ENCODE results near the gene DPAGT1.
"Not testable (repeated sequence)": the region's sequence is repeated elsewhere in the genome, so short reads cannot be mapped to it uniquely, and the experiment has no call there.

Gene DPAGT1

GRCh38 chr11:119065369-119065768 lies 36.3 kb downstream of the DPAGT1 start:
- H3K36me3 ChIP-seq (ENCODE audit: control insufficient read depth in 4 of 4, insufficient read depth in 4 of 4, low read length in 3 of 4) = peaks cover 4 to 14% (median 7%) of the 10 kb centered on the region in 4 experiments
- no peak overlapping the region for H3K27ac ChIP-seq (ENCODE audit: insufficient read depth in 1 of 2, low read depth in 1 of 2, low read length in 2 of 2, poor library complexity in 1 of 2, severe bottlenecking in 2 of 2)
- peak; percentile 43 to 60 (median 55) for DNase-seq
- 89% methylated on average over 3 of the region's 4 CpGs for WGBS (ENCODE audit: insufficient coverage)
- ChIA-PET POLR2A (no interaction called here), CTCF (interaction anchor here (0.8 to 3.9 kb wide), 4 partner anchors 9 to 251 kb away, joined by 3 to 20 read pairs (median 4); partner anchors contain the start of gene HYOU1)
- H3K4me3 ChIP-seq (ENCODE audit: control insufficient read depth in 1 of 7, extremely low read depth in 1 of 7, insufficient read depth in 4 of 7, low read depth in 2 of 7, low read length in 6 of 7) = no peak overlapping the region
- no peaks in the 10 kb centered on the region for H3K9me3 ChIP-seq (ENCODE audit: control extremely low read depth in 1 of 5, control insufficient read depth in 4 of 5, insufficient read depth in 2 of 5, low read depth in 1 of 5, low read length in 4 of 5)
- H3K4me1 ChIP-seq (ENCODE audit: control extremely low read depth in 1 of 4, control insufficient read depth in 4 of 4, insufficient read depth in 4 of 4, low read length in 3 of 4) = peaks cover 5 to 28% (median 17%) of the 10 kb centered on the region in 4 experiments
- no peaks in the 10 kb centered on the region for H3K27me3 ChIP-seq (replicated peaks in 2 of 5; ENCODE audit: control insufficient read depth in 4 of 5, insufficient read depth in 5 of 5, low read length in 4 of 5)

- POLR2A ChIA-PET = no interaction called here
Measured at GRCh38 chr11:119062779-119063178, 38.9 kb downstream of the DPAGT1 start.

GRCh38 chr11:119061256-119061655 lies 40.4 kb downstream of the DPAGT1 start:
- DNase-seq = no peak

More at GRCh38 chr11:119062779-119063178, 38.9 kb downstream of the DPAGT1 start:
- Histone ChIP-seq H3K4me3 (ENCODE audit: control insufficient read depth in 1 of 7, extremely low read depth in 1 of 7, insufficient read depth in 4 of 7, low read depth in 2 of 7, low read length in 6 of 7) (no peak overlapping the region), H3K9me3 (ENCODE audit: control extremely low read depth in 1 of 5, control insufficient read depth in 4 of 5, insufficient read depth in 2 of 5, low read depth in 1 of 5, low read length in 4 of 5) (no peaks in the 10 kb centered on the region), H3K27me3 (replicated peaks in 2 of 5; ENCODE audit: control insufficient read depth in 4 of 5, insufficient read depth in 5 of 5, low read length in 4 of 5) (no peaks in the 10 kb centered on the region), H3K36me3 (ENCODE audit: control insufficient read depth in 4 of 4, insufficient read depth in 4 of 4, low read length in 3 of 4) (peaks cover 0 to 3% (median 0%) of the 10 kb centered on the region in 4 experiments), H3K27ac (ENCODE audit: insufficient read depth in 1 of 2, low read depth in 1 of 2, low read length in 2 of 2, poor library complexity in 1 of 2, severe bottlenecking in 2 of 2) (no peak overlapping the region), H3K4me1 (ENCODE audit: control extremely low read depth in 1 of 4, control insufficient read depth in 4 of 4, insufficient read depth in 4 of 4, low read length in 3 of 4) (peaks cover 2 to 25% (median 18%) of the 10 kb centered on the region in 4 experiments)
- CTCF ChIA-PET = interaction anchor here (2.1 kb wide), 1 partner anchor 40 kb away, joined by 5 read pairs; no protein-coding TSS in a partner anchor
- 100% methylated on average over 2 of the region's 5 CpGs for WGBS (ENCODE audit: insufficient coverage)
- DNase-seq = no peak

GRCh38 chr11:119059128-119059527 lies 42.5 kb downstream of the DPAGT1 start:
- H3K27me3 ChIP-seq (replicated peaks in 2 of 5; ENCODE audit: control insufficient read depth in 4 of 5, insufficient read depth in 5 of 5, low read length in 4 of 5); H3K4me3 ChIP-seq (ENCODE audit: control insufficient read depth in 1 of 7, extremely low read depth in 1 of 7, insufficient read depth in 4 of 7, low read depth in 2 of 7, low read length in 6 of 7); H3K27ac ChIP-seq (ENCODE audit: insufficient read depth in 1 of 2, low read depth in 1 of 2, low read length in 2 of 2, poor library complexity in 1 of 2, severe bottlenecking in 2 of 2); DNase-seq; H3K9me3 ChIP-seq (ENCODE audit: control extremely low read depth in 1 of 5, control insufficient read depth in 4 of 5, insufficient read depth in 2 of 5, low read depth in 1 of 5, low read length in 4 of 5): not testable (repeated sequence)
- ChIA-PET CTCF (interaction anchor here (1.3 kb wide), 1 partner anchor 38 kb away, joined by 3 read pairs; no protein-coding TSS in a partner anchor), POLR2A (interaction anchor here (4.9 kb wide), 1 partner anchor 8 kb away, joined by 36 read pairs; the partner anchor contains the start of gene VPS11)
- Histone ChIP-seq H3K4me1 (ENCODE audit: control extremely low read depth in 1 of 4, control insufficient read depth in 4 of 4, insufficient read depth in 4 of 4, low read length in 3 of 4) (peaks cover 4 to 22% (median 19%) of the 10 kb centered on the region in 4 experiments), H3K36me3 (ENCODE audit: control insufficient read depth in 4 of 4, insufficient read depth in 4 of 4, low read length in 3 of 4) (peaks cover 3 to 16% (median 12%) of the 10 kb centered on the region in 4 experiments)
- 100% methylated on average over 5 of the region's 35 CpGs for WGBS (ENCODE audit: insufficient coverage)

More at GRCh38 chr11:119061256-119061655, 40.4 kb downstream of the DPAGT1 start:
- Histone ChIP-seq H3K27me3 (replicated peaks in 2 of 5; ENCODE audit: control insufficient read depth in 4 of 5, insufficient read depth in 5 of 5, low read length in 4 of 5) (no peaks in the 10 kb centered on the region), H3K4me3 (ENCODE audit: control insufficient read depth in 1 of 7, extremely low read depth in 1 of 7, insufficient read depth in 4 of 7, low read depth in 2 of 7, low read length in 6 of 7) (no peak overlapping the region), H3K4me1 (ENCODE audit: control extremely low read depth in 1 of 4, control insufficient read depth in 4 of 4, insufficient read depth in 4 of 4, low read length in 3 of 4) (peaks cover 2 to 21% (median 14%) of the 10 kb centered on the region in 4 experiments), H3K36me3 (ENCODE audit: control insufficient read depth in 4 of 4, insufficient read depth in 4 of 4, low read length in 3 of 4) (peaks cover 0 to 3% (median 0%) of the 10 kb centered on the region in 4 experiments), H3K27ac (ENCODE audit: insufficient read depth in 1 of 2, low read depth in 1 of 2, low read length in 2 of 2, poor library complexity in 1 of 2, severe bottlenecking in 2 of 2) (no peak overlapping the region), H3K9me3 (ENCODE audit: control extremely low read depth in 1 of 5, control insufficient read depth in 4 of 5, insufficient read depth in 2 of 5, low read depth in 1 of 5, low read length in 4 of 5) (no peaks in the 10 kb centered on the region)
- ChIA-PET CTCF (interaction anchor here (1.0 to 1.1 kb wide), 2 partner anchors 34 to 35 kb away, joined by 3 read pairs; a partner anchor contains a TSS), POLR2A (no interaction called here)
- WGBS (ENCODE audit: insufficient coverage) = 100% methylated on average over 2 of the region's 3 CpGs

GRCh38 chr11:119057000-119057769 lies 44.5 kb downstream of the DPAGT1 start, which contains the start of gene HYOU1:
Gene HYOU1 (minus strand): TSS chr11:119057205. CDS start chr11:119056160, 1,045 bp downstream.
- H3K27ac ChIP-seq (ENCODE audit: insufficient read depth in 1 of 2, low read depth in 1 of 2, low read length in 2 of 2, poor library complexity in 1 of 2, severe bottlenecking in 2 of 2) = peak within 1 kb of the TSS; percentile 89 to 95
- under 1% methylated on average over 70 of the region's 79 CpGs for WGBS (ENCODE audit: insufficient coverage)
- CTCF ChIA-PET = interaction anchor here (0.8 to 5.1 kb wide), 11 partner anchors 9 to 139 kb away, joined by 3 to 36 read pairs (median 5); partner anchors contain the start of genes SLC37A4 and VPS11
- H3K4me3 ChIP-seq (ENCODE audit: control insufficient read depth in 1 of 7, extremely low read depth in 1 of 7, insufficient read depth in 4 of 7, low read depth in 2 of 7, low read length in 6 of 7) = peak within 1 kb of the TSS; percentile 63 to 92 (median 79)
- no peaks in the 10 kb centered on the region for H3K27me3 ChIP-seq (replicated peaks in 2 of 5; ENCODE audit: control insufficient read depth in 4 of 5, insufficient read depth in 5 of 5, low read length in 4 of 5)
- H3K4me1 ChIP-seq (ENCODE audit: control extremely low read depth in 1 of 4, control insufficient read depth in 4 of 4, insufficient read depth in 4 of 4, low read length in 3 of 4) = peaks cover 4 to 22% (median 19%) of the 10 kb centered on the region in 4 experiments
- POLR2A ChIA-PET = interaction anchor here (1.0 to 4.9 kb wide), 7 partner anchors 10 to 45 kb away, joined by 3 to 36 read pairs (median 9); partner anchors contain the start of genes DPAGT1, RPS25, TRAPPC4 and VPS11
- H3K36me3 ChIP-seq (ENCODE audit: control insufficient read depth in 4 of 4, insufficient read depth in 4 of 4, low read length in 3 of 4) = peaks cover 10 to 35% (median 29%) of the 10 kb centered on the region in 4 experiments
- DNase-seq = peak; percentile 96 to 98 (median 98)
- H3K9me3 ChIP-seq (ENCODE audit: control extremely low read depth in 1 of 5, control insufficient read depth in 4 of 5, insufficient read depth in 2 of 5, low read depth in 1 of 5, low read length in 4 of 5) = no peaks in the 10 kb centered on the region

GRCh38 chr11:119056421-119056999 lies 45.1 kb downstream of the DPAGT1 start:
- CTCF ChIA-PET = interaction anchor here (0.8 to 5.1 kb wide), 17 partner anchors 9 to 144 kb away, joined by 3 to 36 read pairs (median 4); partner anchors contain the start of genes SLC37A4 and VPS11

More at GRCh38 chr11:119056421-119056999, 45.1 kb downstream of the DPAGT1 start:
- H3K4me1 ChIP-seq (ENCODE audit: control extremely low read depth in 1 of 4, control insufficient read depth in 4 of 4, insufficient read depth in 4 of 4, low read length in 3 of 4) = peaks cover 4 to 22% (median 19%) of the 10 kb centered on the region in 4 experiments
- peak overlapping the region; percentile 46 to 86 (median 79) for H3K4me3 ChIP-seq (ENCODE audit: control insufficient read depth in 1 of 7, extremely low read depth in 1 of 7, insufficient read depth in 4 of 7, low read depth in 2 of 7, low read length in 6 of 7)
- H3K9me3 ChIP-seq (ENCODE audit: control extremely low read depth in 1 of 5, control insufficient read depth in 4 of 5, insufficient read depth in 2 of 5, low read depth in 1 of 5, low read length in 4 of 5) = no peaks in the 10 kb centered on the region
- peaks cover 10 to 42% (median 35%) of the 10 kb centered on the region in 4 experiments for H3K36me3 ChIP-seq (ENCODE audit: control insufficient read depth in 4 of 4, insufficient read depth in 4 of 4, low read length in 3 of 4)
- no peaks in the 10 kb centered on the region for H3K27me3 ChIP-seq (replicated peaks in 2 of 5; ENCODE audit: control insufficient read depth in 4 of 5, insufficient read depth in 5 of 5, low read length in 4 of 5)
- peak; percentile 9 to 54 (median 46) for DNase-seq
- POLR2A ChIA-PET = interaction anchor here (1.0 to 4.9 kb wide), 9 partner anchors 9 to 46 kb away, joined by 3 to 36 read pairs (median 9); partner anchors contain the start of genes DPAGT1, RPS25, TRAPPC4 and VPS11
- peak overlapping the region; percentile 89 to 95 for H3K27ac ChIP-seq (ENCODE audit: insufficient read depth in 1 of 2, low read depth in 1 of 2, low read length in 2 of 2, poor library complexity in 1 of 2, severe bottlenecking in 2 of 2)
- WGBS (ENCODE audit: insufficient coverage) = 0% methylated on average over 30 of the region's 48 CpGs

Data from common myeloid progenitor, CD34-positive (primary cell).